NK-92 (cell line): Measurements from ENCODE around the gene RCOR1.

ENCODE experiments used
- DNase-seq: peaks from one replicate; lab custom pipeline; 2025; ENCODE audit not compliant: unreplicated experiment; lab: John Stamatoyannopoulos, UW

Gene RCOR1

DNA sequence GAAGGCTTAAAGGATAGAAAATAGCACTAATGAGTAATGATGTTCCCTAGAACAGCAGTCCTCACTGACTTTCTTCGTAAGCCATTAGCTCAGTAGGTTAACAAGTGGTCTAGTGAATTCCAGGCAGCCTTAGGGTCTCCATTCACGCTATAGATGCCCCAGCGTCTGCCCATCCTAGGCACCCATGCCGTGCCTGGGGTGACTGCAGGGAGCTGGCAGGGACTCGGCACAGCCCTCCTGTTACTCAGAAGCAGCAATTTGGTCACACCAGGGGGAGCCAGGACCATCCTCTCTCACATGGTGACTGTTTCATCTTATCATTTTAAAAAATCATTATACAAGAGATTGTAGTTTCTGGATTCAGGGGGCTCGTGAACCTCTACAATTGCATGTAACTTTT, 118.8 kb downstream of the RCOR1 start:
- no peak for DNase-seq

DNA sequence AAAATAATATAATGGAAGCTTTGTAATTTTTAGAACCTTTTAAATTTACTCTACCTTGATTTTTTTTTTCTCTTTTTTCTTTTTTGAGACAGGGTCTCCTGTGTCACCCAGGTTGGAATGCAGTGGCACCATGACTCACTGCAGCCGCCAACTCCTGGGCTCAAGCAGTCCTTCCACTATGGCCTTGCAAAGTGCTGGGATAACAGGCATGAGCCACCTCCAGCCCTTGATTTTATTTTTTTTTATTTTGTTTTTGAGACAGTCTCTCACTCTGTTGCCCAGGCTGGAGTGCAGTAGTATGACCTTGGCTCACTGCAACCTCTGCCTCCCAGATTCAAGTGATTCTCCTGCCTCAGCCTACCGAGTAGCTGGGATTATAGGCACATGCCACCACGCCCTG, 119.5 kb downstream of the RCOR1 start:
- DNase-seq = no peak

DNA sequence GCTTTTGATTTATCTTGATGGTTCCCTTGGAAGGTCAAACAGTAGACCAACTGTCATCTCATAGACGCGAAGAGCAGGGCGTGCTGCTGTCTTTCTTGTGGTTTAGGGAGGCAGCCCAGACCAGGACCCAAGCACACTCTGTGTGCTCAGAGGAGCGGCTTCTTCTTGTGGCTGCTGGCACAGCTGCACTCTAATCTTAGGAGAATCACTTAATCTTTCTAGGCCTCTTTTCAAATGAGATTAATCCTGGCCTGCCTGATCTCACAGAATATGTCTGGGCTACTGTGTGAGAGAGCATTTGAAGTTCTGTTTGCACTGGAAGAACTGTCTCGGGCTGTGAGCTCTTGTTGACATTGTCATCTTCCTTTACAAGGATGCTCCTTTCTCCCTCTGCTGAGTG, 124.8 kb downstream of the RCOR1 start:
- DNase-seq = no peak

DNA sequence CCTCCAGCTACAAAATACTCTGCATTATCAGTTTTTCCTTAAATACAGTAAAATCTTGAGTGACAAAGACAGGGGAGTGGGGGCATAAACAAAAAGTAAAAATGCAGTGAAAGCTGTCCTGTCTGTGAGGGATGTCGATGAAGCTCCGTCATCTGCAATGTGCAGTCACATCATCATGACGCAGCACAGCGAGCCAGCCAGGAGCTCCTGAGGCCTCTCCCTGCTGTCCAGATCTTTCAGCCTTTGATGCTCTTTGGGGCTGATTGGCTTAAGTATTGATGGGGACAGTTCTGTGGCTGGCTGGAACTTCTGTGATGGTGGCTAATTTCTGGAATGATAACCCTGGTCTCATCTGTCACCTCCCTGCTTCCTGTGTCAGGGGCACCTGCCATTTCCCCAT, 130.2 kb downstream of the RCOR1 start:
- no peak for DNase-seq

DNA sequence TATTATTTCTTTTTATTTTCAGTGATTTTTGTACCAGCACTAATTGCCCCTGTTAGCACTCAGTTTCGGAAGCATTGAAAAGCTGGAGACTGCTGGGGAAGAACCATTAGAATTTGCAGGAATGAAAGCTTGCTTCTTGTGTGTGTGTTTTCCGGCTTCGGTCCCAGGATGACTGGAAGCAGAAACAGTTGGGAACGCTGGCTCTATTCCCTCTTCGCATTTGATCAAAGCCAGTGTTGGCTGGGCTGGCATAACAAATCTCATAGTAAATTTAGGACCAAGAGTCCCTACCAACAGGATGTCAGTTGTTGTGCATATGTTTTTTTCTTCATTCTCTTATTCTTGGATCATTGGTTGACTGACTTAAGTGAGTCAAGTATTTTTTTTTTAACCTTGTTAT, 131.2 kb downstream of the RCOR1 start:
- DNase-seq = no peak

DNA sequence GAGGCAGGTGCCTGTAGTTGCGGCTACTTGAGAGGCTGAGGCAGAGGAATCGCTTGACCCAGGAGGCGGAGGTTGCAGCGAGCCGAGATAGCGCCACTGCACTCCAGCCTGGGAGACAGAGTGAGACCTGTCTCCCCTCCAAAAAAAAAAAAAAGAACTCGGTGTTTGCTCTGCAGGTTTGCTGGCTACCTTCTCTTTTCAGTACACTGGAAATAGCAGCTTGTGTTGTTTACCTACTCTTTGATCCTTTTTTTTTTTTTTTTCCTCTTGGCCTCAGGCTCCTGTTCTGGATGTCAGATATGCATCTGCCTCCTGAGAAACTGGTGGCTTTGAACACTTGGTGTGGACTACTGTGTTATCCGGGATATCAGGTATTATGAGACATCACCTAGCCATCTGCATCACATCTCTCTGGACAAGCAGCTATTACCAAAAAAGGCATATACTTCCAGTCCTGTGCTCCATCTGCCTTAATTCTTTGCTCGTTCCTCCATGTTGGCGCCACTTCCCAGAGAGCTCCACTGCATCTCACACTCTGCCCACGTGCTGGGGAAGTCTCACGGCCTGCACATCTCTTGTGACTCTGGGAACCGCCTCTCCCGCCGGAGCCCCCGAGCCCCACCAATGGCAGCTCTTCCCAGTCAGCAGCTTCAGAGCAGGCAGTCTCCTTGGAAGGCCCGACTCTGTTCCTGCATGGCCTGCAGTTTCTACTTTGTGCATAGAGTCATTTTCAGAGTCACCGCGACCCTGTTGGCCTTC, 133.9 kb downstream of the RCOR1 start:
- DNase-seq = no peak

DNA sequence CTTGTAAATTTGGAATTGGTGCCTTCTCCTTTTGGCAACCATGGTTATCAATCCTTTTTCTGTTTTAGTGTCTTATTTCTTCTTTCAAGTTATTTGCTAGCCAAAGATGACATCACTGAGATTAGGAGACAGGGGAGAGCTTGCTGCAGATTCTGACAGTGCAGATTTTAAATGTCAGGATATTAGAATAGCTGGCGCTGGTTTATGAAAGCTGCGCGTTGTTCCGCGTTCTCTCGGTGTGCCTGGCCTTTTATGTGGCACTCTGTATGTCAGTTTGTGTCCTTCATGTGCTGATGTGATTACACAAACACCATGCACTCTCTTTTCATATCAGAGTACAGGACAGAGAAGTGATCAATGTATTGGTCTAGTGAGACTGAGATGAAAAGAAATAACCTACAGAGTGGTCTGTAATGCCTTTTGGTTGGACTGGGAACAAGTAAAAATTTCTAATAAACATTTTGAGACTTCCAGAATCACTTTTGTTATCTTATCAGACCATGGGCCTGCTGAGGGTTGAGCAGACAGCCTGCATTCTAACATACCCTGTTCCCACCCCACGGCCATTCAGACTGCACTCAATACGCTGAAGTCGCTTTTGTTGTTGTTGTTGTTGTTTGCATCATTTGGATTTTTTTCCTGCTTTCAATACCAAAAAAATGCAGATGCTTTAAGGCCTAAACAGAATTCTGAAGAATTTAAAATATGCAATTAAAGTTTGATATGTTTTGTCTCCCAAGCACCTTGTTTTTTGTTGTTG, 135.1 kb downstream of the RCOR1 start:
- no peak for DNase-seq

DNA sequence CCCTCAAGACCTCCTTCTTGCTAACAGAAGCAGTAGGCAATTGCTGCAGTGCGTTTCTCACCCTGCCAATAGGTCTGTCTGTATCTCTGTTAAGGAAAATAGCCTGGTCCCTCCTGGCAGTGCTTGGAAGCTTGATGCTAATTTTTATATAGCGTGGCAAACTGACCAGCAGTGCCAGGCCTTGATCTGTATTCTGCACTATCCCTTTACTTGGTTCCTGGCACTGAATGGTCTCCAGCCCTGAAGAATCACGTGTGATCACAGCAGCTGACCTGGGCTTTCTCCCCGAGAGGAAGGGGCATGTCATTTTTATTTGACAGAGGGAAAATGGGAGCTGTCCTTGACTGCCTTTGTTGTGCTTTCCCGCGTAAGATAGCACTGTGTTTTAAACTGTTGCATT, 136.1 kb downstream of the RCOR1 start:
- no peak for DNase-seq

DNA sequence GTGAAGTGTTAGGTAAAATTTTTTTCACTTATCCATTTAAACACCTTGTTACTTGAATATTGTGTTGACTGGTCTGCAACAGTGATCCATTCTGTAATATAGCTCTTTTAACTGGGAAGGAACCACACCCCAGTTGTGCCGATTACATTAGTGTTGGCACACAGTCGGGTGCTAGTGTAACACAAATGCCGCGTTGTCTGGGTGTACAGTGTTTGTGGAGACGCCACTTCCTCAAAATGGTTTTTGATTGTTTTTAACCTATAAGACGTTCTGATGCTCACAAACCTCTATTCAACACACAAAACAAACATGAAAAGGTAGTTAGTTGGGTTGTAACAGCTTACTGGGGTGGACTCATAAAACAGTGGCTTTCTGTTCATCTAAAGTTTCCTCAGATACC, 136.8 kb downstream of the RCOR1 start:
- no peak for DNase-seq

DNA sequence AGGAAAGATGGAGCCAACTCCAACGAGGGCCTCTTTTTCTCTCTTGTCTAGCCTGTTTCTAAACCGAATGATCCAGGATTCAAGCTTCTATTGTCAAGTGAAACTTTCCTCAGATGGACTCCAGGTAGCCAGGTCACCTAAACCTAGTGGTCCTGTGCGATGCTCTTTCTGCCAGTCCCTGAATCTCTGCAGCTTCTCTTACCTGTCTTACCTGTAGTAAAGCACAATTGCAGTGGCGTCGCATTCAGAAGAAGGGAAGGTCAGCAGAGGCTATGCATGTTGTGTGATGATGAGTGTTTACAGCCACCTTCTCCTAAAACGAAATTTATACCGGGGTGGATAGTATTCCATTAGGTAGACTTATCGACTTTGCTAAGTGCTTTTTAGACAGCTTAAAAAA, 137.4 kb downstream of the RCOR1 start:
- DNase-seq = no peak

DNA sequence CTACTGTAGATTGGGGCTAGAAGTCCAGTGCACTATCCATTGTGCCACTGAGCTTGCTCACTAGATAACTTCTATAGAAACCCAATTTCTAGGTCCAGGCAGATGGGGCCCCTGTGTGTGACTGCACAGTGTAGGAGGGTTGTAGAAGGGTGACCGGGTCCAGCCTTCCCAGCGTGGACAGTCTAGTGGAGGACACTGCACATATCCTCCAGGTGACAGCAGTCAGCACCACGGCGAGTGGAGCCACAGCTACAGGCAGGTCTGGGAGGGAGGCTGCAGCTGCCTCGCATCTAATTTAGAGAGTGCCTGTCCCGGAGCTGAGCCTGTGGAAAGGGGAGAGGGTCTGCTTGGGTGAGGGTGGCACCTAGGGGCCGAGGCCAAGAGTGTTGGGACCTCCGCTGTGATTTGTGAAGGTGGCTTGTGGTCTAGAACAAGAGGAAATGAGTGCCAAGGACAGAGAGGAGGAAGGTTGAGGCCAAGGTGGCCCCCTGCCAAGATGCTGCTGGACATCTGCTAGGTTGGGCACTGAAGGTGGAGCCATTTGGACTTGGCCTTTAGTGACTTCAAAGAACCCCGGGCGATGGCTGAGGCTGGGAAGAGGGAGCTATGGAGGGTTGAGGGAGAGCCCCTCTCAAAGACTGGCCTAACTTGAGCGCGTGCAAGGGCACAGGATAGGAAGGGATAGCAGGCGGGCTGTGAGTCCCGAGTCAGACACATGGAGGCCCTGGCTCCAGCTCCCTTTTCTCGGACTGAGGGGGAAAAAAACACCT, 138.8 kb downstream of the RCOR1 start:
- no peak for DNase-seq

DNA sequence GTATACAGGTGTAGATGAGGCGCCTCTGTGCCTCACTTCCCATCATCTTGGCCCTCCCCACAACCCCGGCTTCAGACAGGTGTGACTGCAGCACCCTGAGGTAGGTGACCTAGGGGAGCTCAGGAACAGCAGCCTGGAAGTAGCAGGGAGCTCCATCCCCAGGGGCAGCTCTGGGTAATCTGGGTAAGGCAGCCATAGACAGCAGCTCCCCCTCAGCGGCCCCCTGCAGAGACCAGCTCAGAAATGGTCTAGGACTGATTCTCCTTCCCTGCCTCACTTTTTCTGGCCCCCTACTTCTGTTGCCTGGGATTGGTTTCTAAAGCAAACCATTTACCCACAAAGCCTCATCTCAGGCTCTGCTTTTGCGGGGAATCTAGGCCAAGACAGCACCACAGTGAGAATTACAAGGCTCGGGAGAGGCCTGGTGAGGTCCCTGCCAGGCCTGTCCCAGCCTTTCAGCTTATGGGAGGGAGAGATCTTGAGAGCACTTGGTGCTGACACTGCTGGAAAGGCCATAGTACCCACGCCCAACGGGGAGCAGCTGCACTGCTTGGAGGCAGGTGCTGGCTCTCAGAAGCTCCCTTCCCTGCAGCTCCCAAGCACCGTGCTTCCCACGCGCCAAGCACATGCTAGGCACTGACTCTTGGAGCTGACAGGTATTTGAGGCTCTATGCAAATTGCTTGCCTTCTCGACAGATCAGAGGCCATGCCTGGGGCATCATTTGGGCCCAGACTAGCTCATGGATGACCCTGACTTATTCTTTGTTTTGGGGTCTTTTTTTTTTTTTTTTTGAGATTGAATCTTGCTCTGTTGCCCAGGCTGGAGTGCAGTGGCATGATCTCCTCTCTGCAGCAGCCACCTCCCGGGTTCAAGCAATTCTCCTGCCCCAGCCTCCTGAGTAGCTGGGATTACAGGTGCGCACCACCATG, 139.7 kb downstream of the RCOR1 start:
- DNase-seq = no peak

DNA sequence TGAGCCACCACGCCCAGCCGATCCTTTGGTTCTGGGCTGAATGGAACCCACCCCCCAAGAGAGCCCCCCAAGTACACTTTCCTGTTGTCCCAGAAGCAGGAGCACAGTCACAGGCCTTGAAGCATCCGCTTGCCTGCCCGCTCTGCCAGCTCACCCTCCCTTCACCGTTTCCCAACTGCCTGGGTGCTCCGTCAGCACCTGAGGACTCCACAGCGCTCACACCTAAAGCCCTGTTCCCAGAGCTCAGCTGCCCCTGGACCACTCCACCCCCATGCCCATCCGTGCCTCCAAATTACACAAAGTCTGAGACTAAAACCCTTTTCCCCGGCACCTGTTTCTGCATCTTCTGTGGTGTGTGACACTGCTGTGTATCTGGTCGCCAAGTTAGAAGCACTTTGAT, 140.5 kb downstream of the RCOR1 start:
- DNase-seq = no peak

DNA sequence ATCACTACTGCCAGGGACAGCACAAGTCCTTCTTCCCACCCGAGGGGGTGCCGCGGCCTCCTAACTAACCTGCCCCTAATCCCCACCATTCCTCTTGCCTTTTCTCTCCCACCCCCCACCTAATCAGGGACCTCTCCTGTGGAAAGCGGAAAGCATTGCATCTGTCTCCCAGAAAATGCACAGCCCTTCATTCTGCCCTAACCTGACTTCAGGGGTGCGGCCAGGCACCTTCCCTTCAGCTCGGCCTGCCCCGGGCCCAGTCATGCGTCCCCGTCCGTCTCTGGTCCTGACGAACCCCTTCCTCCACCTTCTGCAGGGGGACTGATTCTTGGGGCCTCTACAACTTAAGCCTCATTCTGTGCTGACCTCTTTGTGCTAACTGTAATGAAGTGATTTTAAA, 140.9 kb downstream of the RCOR1 start:
- DNase-seq = no peak

DNA sequence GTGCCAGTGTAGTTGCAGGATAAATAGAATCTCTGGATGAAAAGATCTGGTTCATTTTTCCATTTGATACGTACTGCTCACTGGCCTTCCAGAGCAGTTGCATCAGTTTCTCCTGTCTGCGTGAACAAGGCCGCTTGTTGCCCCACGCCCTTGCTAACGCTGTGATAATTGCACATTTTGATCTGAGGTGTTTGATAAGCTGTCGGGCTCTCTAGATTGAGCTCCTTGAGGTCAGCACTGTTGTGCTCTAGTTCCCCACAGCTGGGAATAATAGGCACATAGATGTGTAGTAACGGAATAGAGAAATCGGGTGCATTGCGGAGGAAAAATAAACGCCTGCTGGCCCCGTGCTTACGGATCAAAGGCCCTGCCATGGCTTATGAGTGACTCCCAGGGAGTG, 142.0 kb downstream of the RCOR1 start:
- no peak for DNase-seq

DNA sequence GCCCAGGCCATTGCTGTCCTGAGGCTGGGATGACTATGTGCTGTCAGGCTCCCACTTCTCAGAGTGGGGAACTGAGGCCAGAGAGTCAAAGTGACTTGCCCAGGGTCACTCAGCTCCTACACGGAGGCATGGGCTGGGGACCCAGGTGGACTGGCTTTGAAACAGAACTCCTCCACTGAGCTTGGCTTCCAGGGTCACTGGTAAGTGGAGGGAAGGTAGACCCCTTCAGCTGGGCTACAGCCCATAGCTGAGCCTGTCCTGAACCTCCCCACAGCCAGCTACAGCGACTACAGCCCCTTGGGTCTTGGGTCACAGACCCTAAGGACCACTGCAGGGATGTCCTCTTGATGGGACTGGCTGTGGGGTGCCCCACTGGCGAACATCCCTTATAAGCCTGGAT, 144.5 kb downstream of the RCOR1 start:
- no peak for DNase-seq

DNA sequence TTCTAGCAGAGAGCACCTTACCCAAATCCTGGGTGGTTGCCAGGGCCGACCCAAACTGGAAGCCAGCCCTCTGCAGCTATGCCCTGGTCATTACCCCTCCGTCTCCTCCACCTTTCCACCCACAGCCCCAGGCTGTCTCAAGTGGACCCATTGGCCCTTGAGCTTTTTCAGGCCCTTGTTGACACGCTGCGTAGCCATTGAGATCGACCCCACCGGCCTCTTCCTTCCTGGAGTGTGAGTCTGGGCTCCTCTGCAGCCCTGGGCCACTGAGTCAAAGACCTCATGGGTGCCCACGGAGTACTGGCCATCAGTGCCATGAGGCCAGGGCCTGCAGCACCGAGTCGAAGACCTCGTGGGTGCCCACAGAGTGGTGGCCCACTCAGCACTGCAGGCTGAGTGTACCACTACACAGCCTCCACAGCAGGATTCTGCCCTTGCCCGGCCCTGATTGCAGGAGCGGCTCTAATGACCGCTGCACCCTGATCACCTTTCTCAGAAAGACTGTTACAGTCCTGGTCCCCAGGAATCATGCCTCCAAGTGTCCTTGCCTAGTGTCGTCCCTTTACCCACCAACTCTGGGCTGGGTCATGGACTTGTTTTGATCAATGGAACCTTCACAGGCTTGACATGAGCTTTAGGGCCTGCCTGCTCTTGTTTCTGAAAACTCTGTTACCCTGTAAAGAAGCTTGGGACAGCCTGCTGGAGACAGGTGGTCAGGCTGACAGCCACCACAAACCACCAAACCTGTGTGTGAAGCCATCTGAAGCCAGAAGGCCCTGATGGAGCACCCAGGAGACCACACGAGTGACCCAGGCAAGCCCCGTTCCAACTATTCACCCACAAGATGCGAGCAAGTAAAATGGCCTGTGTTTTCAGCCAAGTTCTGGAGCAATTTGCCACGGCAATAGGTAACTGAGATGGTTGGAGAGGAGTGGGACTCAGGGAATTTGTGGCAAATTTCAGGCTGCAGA, 145.2 kb downstream of the RCOR1 start:
- no peak for DNase-seq

DNA sequence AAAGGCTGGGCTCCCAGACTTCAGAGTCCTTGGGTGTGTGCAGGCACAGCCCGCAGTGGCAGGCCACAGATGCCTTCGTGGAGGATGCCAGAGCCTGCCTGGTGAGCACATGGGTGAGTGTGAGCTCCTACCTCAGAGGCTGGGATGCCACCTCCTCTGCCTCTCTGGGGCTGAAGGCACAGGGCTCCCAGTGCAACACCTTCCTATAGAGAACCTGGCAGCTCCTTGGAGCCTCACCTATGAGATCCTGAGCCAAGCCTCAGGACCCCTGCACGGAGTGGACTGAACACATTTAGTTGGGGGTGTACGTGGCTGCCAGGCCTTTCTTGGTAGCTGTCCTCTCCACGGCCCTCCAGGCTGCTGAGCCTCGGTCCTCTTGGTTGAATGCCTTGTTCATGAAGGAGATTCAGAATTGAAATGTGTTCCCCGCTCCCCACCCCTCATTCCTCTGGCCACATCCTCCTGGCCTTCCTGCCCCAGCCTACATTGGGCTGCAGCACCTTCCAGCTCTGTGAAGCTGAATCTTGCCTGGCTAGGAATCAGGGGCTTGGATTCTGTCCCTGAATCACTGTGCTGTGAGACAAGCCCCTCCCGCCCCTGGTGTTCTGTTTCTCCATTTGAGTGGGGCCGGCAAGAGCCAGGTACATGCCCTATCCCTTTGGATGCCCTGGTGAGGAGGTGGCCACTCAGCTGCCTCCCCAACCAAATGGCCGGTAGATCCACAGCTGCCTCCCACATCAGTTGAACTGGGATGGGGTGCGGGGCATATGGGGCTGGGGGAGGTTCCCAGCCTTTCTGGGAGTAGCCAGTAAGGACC, 146.1 kb downstream of the RCOR1 start:
- DNase-seq = no peak

DNA sequence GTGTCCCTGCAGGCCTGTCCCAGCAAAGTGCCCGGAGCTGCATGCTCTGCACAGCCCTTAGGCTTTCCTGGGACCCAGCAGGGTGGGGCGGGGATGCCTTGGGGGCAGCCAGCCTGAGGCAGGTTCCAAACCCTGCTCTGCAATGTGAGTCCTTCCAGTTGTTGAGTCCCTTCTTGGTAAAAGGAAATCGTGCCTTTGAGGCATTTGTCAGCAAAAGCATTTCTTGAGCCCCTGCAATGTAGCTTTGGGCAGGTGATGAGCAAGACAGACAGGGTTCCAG, 146.7 kb downstream of the RCOR1 start:
- no peak for DNase-seq
